HG03060 (cell line): Measurements from ENCODE around the gene CDHR3.

Experiments
- ATAC-seq: cut with Tn5 transposase; IDR thresholded peaks from one replicate; pipeline ENCODE4 v1.9.1; 2021; ENCODE audit warnings: low read depth, moderate number of reproducible peaks; ENCODE audit not compliant: unreplicated experiment

Gene CDHR3

DNA sequence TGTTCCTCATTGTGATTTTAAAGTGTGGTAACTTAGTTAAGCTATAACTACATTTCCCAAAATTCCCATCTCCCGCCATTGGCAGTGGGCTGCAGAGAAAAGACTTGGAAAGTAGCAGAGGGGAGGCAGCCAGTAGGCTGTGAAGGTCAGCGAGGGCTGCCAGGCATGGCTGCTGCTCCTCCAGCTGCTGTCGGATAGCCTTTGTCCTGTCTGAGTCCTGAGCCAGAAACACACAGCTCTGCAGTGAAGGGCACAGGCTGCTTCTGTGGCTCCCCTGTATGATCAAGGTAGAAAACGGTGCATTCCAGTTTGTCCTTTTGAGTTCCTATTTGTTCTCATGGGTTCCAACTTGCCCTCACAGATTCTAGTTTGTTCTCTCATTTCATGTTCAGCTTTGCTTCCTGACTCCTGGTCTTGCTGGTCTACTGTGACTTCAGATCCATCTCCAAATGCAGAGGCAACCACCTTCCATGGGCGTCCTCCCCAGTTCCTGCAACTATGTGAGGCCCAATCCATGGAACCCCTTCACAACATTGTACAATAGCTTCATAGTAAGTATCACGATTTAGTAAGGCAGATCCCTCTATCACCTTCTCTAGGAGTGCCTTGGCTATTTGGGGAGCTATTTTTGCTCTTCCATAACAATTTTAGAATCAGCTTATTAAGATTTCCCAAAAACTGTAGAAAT is 117.4 kb downstream of the CDHR3 start:
- no peak for ATAC-seq

DNA sequence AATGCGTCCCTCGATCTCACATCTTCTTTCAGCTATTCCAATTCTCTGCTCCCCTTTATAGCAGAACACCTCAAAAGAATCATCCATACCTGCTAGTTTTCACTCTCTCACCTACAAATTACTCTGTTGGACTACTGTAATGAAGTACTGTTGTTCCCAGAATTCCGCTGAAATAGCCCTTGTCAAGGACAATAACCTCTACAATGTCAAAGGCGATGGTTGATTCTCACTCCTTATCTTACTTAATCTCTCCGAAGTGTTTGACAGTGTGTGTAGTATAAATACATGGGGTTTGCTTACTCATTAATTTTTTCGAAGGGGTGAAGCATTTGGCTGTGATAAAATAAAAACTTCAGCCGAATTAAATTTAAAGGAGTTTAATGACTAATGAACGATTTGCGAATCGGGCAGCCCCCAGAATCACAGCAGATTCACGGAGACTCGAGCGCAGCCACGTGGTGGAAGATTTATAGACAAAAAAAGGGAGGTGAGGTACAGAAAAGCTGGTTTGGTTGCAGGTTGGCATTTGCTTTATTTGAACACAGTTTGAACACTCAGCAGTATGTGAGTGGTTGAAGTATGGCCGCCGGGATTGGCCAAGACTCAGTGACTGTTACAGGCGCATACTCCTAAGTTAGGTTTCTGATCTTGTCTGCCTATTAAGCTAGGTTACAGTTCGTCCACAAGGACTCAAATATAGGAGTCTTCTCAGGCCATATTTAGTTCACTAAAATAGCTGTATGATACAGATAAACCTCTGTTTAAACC is 119.2 kb downstream of the CDHR3 start:
- no peak for ATAC-seq
